UCSD-AML1 (cell line): ENCODE data around the gene RBP2.
"Not testable (repeated sequence)": the region's sequence is repeated elsewhere in the genome, so short reads cannot be mapped to it uniquely, and the experiment has no call there.

ENCODE experiments used
- DNase-seq: peaks from one replicate; lab custom pipeline; 2025; ENCODE audit not compliant: unreplicated experiment; lab: John Stamatoyannopoulos, UW

RBP2 gene

GRCh38 chr3:139447486-139447885 lies 28.8 kb downstream of the RBP2 start:
- DNase-seq, result no peak

- no peak for DNase-seq
These were observed 31.9 kb downstream of the RBP2 start for GRCh38 chr3:139444446-139444845.

GRCh38 chr3:139443186-139443585 lies 33.1 kb downstream of the RBP2 start:
- DNase-seq, result no peak

GRCh38 chr3:139441656-139442055 lies 34.7 kb downstream of the RBP2 start:
- DNase-seq, result no peak

GRCh38 chr3:139440639-139441556 lies 35.4 kb downstream of the RBP2 start:
- DNase-seq, result no peak

GRCh38 chr3:139439278-139439677 lies 37.0 kb downstream of the RBP2 start:
- no peak for DNase-seq

GRCh38 chr3:139434764-139435307 lies 41.5 kb downstream of the RBP2 start:
- DNase-seq, result no peak

GRCh38 chr3:139434228-139434627 lies 42.1 kb downstream of the RBP2 start:
- DNase-seq, result no peak

- no peak for DNase-seq
These were observed 43.2 kb downstream of the RBP2 start for GRCh38 chr3:139433089-139433488.

GRCh38 chr3:139430493-139430892 lies 45.8 kb downstream of the RBP2 start:
- no peak for DNase-seq

GRCh38 chr3:139427283-139428060 lies 48.8 kb downstream of the RBP2 start:
- no peak for DNase-seq

GRCh38 chr3:139425745-139426400 lies 50.4 kb downstream of the RBP2 start:
- DNase-seq, result no peak

GRCh38 chr3:139423232-139423631 lies 53.1 kb downstream of the RBP2 start:
- DNase-seq, result no peak

GRCh38 chr3:139421460-139421859 lies 54.9 kb downstream of the RBP2 start:
- no peak for DNase-seq

- DNase-seq, result no peak
These were observed 55.3 kb downstream of the RBP2 start for GRCh38 chr3:139421040-139421439.

- no peak for DNase-seq
These were observed 58.2 kb downstream of the RBP2 start for GRCh38 chr3:139418144-139418543.

- DNase-seq, result no peak
These were observed 60.0 kb downstream of the RBP2 start for GRCh38 chr3:139416275-139416674.

- DNase-seq, result no peak
These were observed 61.6 kb downstream of the RBP2 start for GRCh38 chr3:139414608-139415224.

- DNase-seq, result not testable (repeated sequence)
These were observed 63.4 kb downstream of the RBP2 start for GRCh38 chr3:139412891-139413290.
